Stimulated activated CD4-positive, alpha-beta T cell treated with anti-CD3 and anti-CD28 coated beads, Interleukin-12 subunit alpha, Interleukin-12 subunit beta, amount 100 ng/mL, for 48 hours (primary cell): ENCODE results near the gene CACNA1G.

Source experiments
- DNase-seq, 3 donors: peaks; one replicate each; pipeline ENCODE4 v3.0.0-alpha.2; 2020; ENCODE audit warnings: low read depth in 2 of 3, low spot score in 1 of 3

Gene CACNA1G

DNA sequence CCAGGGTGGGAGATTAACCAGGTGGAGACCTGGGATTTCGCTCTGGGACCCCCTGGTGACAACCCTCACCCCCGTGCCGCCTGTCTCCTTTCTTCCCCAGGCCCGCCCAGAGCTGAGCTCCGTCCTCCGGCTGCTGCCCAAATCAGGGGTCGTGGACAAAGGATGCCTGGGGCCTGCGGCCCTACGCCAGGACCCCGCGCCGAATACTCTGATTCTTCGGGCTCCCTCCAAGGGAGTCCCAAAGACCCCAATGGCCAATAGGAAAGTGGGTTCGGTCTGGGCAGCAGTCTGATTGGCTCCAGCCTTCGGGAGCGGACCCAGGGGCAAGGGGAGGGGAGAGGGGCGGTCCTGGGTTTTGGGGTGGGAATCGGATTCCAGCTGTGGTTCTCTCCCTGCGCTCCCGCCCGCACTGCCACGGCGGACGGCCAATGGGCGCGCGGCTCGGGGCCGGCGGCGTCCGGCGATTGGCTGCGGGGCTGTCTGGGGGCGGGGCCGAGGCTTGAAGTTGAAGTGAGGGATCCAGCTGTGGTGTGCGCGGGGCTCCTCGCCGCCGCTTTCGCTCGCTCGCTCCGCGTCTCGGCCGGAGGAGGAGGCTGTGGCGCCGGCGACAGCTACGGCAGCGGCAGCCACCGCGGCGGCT is at the start of gene CACNA1G:
Gene CACNA1G, plus strand, starts transcription at position 531 of the 640 bp plus-strand sequence. CDS start 745 bp downstream, outside the sequence.
- peak; percentile 77 to 84 (median 82) for DNase-seq

DNA sequence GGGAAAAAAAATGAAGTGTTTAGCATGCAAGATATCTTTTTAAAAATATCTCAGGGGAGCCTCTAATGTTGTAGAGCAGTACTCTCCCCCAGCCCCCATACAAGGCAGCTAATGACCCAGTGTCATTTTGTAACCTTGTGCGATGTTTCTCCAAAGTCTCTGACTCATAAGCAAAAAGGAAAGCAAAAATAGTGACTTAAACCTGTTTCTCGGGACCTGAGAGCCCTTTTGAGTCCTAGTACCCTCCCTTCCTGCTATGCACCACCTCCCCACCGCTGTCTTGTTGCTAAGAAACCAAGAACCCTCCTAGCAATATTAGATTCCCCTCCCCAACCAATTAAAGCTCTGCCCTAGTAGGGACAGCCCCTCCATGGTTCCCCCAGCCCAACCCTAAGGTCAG is 49.5 kb upstream of the CACNA1G start:
- peak; percentile 37 to 51 (median 39) for DNase-seq

DNA sequence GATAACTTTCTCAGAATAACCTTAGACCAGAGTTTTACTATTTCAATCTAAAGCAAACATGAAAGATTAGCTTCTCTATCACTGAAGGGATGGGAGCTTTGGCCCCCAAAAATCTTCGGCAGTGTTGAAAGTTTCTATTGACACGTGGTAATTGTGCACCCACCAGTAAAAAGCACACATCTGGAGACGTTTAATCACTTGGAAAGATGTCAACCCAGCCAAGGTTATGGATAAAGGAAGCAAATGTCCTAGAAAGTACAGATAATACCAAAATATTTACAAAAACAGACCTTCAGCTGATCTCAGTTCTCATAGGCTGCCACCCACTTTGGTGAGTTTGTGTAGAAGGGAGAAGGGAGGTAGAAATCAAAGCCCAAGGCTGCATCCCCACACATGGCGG is 47.0 kb upstream of the CACNA1G start:
- no peak for DNase-seq

DNA sequence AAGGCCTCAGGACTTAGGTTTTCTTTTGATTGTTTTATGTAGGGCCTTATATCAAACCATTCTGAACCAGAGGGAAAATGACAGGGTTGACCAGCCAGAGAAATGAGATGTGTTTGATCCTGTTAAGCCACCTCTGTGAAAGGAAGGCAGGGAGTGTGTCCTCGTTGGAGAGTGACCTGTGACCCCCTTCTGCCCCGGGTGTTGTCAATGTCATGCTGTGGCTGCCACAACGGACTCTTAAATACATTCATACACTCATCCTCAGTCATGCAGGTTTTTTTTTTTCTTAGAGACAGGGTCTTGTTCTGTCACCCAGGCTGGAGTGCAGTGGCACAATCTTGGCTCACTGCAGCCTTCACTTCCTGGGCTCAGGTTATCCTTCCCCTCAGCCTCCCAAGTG is 46.1 kb upstream of the CACNA1G start:
- DNase-seq = no peak

DNA sequence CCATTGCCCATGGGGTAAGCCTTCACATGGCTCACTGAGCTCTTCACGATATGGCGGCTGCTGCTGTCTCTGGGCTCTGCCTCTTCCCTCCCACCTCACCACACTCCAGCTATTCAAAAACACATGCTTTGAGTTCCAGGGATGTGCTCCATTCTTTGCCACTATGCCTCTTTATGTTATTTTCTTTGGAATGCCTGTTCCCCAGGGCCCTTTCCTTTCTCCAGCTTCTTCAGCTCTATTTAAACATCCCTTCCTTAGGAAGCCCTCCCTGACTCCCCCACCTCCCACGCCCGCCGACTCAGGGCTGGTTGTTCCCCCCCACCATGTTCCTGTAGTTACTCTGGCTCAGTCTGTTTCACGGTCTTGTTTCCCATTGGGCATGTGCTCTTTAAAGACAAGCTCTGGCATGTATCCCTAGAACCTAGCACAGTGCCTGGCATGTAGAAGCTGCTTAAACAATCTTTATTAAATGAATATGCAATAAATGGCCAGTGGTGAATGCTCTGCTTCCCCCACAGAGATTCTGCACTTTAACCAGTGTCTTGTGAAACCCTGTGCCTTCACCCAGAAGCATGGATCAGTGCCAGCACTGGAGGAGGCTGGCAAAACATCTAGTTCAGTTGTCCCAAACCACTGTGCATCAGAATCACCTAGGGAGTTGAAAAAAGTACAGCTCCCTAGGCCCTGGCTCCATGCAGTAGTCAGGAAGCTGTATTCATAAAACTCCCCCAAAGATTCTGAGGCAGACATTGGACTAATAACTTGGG is 45.4 kb upstream of the CACNA1G start:
- DNase-seq = no peak

DNA sequence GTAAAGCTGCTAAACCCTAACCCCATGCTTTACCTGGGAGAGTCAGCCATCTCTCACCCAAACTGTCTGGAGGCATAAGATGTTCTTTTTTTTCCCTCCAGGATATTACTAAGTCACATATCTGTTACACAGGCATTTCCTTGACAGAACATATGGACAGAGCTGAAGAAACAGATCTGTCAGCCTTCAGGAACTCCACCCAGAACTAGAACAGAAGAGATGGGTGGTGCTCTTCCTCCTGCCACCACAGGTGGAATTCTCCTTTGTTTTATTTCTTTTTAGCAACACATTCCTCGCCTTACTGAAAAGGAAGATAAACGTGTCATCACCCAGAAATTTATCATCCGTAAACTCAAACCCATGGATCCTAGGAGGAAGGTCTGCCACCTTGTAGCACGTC is 43.5 kb upstream of the CACNA1G start:
- no peak for DNase-seq

DNA sequence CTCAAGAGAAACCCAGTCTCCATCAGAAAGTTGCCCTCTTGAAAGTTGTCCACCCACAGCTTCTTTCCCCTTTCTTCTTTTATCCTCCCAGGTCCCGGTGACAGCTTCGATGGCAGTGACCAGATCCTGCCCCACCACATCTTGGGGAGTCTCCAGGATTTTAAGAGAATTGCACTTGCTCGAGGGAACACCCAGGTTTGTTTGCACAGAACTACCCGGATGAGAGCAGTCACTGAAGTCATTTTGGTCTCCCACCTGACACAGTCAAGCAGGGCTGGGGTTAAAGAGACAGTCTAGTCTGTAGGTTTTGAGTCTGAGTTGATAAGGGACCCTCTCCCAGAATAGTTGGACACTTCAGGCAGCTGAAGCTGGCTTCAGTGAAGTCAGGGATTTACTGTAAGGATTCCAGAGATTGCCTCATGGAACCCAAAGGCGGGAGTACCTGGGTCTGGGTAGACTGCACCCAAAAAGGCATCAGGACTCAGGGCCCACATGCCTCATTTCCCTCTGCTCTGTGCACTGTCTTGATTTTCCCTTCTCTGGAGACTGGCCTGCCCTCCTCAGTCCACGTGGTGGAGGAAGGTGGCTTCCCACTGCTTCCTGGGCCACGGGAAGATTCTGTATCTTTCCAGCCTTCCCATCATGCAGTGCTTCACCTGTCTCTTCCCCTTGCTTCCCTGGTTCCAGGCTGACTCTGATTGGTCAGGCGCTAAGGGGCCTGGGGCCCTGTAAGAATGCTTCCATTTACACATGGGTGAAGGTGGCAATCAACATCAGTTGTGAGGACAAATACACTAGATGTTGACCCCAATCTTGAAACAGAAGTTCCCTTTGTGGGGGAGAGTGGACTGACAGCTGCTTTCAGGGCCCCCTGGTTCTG is 42.8 kb upstream of the CACNA1G start:
- DNase-seq = no peak

DNA sequence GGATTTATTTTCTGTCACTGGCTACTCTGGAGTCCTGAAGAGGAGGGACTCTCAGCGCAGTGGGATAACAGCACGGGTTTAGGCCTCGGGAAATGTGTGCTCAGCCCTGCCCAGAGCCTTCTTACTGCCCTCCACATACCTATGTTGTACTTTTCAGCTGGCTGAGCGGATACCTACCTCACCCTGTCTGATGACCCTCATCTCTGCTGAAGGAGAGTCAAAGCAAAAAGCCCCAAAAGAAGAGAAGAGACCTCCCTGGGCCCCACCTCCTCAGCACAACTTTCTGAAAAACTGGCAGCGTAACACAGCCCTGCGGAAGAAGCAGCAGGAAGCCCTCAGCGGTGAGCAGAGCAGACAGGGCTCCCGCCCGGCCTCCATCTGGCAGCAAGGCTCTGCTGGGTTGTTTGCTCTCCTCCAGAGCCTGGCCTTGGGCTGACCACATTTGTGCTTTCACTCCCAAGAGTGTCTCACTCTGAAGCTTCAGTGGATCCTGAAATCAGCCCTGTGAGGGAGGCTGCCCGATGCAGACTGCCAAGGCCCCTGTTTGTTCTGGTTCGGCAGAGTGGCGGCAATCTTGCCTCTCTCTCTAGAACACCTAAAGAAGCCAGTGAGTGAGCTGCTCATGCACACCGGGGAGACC is 42.0 kb upstream of the CACNA1G start:
- no peak for DNase-seq

DNA sequence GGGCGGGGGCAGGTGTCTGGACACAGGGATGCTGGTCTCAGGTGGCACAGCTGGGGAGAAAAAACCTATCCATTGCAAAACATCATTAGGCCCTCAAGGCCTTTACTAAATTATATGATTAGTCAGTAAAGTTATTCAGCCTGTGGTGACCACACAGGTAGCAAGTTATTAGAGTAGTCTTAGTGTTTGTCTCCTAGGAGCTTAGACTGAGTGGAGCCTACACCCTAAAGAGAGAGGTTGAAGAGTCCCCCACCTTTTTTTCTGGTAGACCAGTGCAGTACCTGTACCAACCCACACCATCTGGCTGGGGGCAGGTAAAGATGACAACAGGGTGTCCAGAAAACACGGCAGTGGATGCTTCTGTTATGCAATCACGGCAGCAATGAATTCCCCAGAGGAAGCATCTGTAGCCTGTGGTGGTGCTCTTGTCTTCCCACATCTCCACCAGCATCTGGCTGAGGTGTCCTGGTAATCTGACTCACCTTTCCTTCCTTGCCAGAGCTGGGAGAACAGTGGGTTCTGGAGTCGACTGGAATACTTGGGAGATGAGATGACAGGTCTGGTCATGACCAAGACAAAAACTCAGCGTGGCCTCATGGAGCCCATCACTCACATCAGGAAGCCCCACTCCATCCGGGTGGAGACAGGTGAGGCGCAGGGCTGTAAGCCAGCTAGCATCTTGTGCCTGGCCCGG is 41.2 kb upstream of the CACNA1G start:
- no peak for DNase-seq

DNA sequence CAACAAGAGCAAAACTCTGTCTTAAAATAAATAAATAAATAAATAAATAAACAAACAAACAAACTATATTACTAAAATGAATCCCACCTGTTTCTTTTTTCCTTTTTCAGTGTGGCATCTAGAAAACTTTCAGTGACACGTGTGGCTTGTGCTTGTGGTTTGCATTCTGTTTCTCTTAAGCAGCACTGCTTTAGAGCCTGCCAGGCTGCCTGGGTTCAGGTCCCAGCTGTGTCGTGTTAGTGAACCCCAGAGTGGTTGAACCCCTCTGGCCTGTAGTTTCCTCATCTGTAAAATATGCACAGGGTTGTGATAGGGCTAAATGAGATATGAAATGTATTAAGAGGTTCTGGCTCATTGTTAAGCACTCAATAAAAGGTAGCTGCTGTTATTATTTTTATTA is 40.0 kb upstream of the CACNA1G start:
- DNase-seq = no peak

DNA sequence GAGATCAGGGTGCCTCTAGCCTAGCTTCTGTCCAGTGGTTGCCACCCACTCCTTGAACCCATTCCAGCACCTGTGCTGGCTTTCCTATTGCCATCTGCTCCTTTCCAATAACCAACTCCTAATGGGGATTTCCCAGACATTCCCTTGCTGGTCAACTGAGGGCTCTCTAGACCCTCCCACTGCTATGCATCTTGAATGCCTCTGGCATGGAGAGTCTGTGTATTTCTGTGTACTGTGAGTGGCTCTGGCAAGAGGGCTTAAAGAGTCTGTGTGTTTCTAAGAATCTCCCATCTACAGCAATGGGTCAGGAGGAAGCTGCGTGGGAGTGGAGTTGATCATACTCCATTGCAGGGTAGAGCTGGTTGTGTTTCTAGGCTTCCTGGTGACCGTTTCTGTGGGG is 39.0 kb upstream of the CACNA1G start:
- DNase-seq = no peak

DNA sequence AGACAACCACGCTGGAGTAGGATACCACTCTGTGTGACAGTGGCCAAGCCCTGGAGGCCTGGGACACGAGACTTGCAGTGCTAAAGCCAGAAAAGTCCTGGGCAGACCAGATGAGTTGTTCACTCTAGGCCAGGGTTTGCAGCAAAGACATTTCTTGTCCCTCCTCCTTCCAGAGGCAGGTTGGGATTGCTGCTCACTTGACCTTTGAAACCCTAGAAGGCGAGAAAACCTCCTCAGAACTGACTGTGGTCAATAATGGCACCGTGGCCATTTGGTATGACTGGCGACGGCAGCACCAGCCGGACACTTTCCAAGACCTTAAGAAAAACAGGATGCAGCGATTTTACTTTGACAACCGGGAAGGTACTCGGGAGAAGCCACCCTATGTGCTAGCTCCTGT is 37.7 kb upstream of the CACNA1G start:
- no peak for DNase-seq

DNA sequence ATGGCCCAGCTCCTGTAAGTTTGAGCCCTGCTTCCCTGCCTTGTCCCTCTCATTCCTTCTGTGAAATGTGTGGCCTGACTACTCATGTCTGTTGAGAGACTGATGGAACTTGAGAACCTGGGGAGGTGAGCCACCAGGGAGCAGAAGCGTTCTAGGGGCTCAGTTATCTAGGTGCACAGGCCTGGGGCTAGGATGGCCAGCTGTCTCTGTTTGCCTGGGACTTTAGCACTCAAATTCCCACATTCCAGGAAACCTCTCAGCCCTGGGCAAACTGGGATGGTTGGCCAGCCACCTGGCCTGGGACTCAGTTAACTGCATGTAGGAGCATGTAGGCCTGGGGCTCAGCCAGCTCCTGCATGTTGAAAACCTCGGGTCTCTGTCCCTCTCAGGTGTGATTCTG is 37.3 kb upstream of the CACNA1G start:
- DNase-seq = no peak

DNA sequence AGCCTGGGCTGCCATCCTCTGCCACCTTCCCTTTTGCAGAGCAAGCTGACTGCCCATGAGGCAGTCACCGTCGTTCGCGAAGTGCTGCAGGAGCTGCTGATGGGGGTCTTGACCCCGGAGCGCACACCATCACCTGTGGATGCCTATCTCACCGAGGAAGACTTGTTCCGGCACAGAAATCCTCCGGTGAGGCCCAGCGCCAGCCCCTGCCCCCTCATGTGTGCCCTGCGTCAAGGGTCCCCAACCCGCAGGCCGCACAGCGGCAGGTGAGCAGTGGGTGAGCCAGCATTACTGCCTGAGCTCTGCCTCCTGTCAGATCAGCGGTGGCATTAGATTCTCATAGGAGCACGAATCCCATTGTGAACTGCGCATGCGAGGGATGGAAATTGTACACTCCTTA is 35.7 kb upstream of the CACNA1G start:
- no peak for DNase-seq

DNA sequence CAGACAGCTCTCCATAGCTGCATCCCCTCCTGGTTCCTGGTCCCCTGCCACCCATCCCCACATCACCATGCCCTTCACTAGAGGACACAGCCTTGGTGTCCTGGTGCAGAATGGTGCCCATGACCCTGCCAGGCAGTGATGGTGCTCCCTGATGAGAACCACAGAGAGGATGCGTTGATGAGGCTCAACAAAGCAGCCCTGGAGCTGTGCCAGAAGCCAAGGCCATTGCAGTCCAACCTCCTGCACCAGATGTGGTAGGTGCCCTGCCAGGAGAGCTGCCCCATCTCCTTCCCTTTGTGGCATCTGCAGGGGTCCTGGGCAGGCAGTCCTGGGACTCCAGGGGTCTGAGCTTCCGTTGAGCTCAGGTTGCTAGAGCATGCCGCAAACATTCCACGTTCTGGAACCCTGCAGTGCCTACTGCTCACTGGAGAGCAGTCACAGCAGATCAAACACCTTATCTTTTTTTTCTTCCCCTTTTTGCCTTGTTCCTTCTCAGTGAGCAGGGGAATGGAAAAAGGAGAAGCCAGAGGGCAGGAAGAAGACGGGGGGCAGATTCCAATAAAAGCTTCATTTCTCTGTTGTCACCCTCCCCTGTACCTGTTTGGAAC is 33.3 kb upstream of the CACNA1G start:
- no peak for DNase-seq

DNA sequence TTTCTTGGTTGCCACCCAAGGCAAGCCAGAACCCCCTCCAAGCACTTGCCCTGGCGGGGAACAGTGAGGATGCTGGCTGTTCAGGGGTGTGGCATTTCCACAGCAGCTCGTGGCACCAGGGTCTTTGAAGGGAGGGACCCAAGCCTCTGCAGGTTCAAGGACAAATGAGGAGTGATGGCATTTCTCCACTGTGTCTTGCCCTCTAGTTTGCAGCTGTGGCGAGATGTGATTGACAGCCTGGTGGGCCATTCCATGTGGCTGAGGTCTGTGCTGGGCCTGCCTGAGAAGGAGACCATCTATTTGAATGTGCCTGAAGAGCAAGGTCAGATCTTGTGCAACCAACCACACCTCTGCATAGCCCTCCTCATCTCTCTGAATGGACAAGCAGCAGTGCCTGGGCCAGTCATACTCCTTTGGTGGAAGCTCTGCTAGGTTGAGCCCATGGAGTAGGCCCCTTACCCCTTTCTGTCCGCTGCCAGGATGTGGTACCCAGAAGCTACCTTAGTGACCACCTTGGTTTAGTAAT is 32.5 kb upstream of the CACNA1G start:
- no peak for DNase-seq

DNA sequence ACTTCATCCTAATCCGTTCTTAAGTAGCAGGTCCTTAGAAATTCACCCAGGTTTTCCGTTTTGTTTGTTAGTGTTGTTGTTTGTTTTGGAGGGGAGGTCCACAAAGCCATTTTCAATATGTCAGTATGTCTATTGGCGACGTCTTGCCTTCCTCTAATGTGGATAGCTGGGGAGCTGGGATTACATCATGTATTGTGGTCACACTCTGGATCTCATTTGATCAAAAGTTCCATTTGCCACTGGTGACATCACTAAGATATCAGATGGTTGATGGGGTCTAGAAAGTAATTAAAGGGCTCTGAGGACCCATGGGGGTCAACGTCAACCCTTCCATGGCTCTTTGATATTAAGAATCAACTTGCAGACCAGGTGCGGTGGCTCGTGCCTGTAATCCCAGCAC is 30.7 kb upstream of the CACNA1G start:
- DNase-seq = no peak

DNA sequence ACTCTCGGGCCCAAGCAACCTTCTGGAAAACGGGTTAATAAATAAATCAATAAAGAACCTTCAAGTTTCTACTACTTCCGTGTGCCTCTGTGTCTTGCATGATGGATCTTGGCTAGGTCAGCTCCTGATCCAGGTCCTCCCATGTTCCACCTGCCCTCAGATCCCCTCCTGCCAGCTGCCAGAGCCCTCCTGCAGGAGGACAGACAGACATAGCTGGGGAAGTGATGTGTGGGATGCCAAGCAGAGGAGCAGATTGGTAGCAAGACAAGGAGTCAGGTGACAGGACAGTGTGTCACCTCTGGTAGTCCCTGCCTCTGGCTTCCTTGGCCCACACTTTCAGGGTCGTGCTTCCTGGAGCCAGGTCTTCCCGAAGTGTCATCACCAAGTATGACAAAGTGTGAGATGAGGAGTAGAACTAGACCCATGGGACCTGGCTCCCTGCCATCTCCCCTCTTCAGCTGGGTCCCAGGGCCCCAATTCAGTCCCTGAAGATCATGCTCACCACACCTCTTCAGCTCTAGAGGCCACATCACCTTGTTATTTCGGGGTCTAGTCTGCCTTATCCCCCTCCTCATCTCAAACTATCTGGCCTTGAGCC is 29.0 kb upstream of the CACNA1G start:
- no peak for DNase-seq

DNA sequence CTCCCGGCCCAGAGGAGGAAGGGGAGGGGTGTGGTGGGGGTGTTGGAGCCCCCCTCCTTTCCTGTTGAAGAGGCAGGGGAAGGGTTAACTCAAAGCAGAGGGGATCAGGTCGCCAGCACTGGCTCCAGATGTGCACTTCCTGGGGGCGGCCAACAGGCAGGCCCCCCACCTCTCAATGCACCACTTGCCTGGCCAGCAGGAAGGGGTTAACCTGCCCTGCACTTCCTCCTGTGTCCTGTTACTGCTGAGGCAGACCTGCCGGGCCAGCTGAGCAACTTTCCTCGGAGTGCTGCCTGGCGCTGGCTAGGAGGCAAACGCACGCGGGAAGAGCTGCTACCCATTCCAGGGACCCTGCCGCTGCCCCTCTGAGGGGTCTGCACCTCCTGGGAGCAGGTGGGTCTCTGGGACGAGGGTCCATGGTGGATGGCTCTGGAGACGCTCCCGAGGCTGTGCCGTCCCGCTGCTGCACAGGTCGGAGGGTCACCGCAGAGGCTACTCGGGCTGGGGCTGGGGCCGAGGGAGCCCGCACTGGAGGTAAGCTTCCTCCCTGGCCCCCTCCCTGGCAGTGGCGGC is 28.0 kb upstream of the CACNA1G start, which contains the start of gene EPN3:
Gene EPN3, plus strand, starts transcription at position 284 of the 573 bp plus-strand sequence. CDS start 3,822 bp downstream, outside the sequence.
- no peak for DNase-seq
